ENCODE data around the gene TSPAN14.

TSPAN14 gene

DNA sequence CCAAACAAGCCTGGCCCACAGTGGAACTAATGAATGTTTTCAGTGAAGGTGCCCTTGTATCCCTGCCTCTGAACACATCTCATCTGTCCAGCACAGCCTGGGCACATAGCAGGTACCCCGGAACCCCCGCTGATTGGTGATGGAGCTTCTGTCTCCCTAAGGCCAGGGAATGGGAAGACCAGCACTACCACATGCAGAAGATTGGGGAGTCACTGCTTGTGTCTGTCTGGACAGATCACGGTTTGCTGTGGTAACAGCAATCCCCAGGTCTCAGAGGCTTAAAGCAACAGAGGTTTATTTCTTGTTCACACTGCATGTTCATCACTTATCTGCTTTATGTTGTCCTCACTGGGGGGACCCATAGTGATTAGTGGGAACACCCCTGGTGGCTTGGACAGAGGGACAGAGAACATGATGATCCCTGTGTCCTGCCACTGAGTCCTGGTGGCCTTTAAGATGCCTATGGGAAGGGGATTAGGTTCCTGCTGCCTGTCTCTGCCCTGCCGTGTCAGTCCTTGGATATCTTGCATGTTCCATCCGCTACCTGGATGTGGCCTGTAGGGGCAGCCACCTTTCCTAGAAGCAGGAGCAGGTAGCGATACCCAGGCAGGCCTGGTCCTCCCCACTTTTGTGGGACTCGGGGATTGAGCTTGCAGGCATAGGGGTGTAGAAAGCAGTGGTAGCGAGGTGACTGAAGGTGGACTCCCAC is 3.6 kb downstream of the TSPAN14 start:
- no peak for DNase-seq

DNA sequence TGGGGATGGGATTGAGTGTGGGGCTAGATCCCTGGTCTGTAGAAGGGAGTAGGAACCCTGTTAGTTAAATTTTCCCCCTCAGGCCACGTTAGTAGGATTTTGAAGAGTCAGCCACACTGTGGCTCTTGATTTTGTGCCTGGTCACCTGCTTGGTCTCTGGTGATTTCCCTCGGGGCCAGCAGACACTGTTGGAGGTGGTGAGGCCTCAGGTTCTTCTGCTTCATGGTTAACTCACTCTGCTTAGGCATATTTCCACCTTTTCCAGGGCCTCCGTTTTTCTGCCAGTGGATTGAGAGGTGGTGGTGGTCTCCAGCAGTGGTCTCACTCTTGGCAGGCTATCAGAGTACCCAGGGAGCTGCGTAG is 4.1 kb downstream of the TSPAN14 start:
- no peak for DNase-seq

DNA sequence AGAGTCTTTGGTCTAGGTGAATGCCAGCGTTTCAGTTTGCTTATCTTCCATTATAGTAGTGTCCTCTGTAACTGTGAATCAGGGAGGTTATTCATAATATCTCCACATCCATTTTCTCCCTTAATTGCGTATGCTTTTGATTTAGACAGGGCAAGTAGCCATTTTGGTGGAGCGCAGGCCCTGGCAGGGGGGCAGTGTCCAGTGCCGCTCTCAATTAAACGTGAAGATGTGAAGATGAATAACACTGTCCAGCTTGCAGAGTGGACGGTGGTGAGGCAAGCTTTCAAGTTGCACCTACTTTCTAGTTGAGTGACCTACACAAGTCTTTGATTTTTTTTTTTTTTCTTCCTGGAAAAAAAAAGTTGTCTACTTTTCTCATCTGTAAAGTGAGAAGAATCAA is 4.5 kb downstream of the TSPAN14 start:
- DNase-seq = no peak

DNA sequence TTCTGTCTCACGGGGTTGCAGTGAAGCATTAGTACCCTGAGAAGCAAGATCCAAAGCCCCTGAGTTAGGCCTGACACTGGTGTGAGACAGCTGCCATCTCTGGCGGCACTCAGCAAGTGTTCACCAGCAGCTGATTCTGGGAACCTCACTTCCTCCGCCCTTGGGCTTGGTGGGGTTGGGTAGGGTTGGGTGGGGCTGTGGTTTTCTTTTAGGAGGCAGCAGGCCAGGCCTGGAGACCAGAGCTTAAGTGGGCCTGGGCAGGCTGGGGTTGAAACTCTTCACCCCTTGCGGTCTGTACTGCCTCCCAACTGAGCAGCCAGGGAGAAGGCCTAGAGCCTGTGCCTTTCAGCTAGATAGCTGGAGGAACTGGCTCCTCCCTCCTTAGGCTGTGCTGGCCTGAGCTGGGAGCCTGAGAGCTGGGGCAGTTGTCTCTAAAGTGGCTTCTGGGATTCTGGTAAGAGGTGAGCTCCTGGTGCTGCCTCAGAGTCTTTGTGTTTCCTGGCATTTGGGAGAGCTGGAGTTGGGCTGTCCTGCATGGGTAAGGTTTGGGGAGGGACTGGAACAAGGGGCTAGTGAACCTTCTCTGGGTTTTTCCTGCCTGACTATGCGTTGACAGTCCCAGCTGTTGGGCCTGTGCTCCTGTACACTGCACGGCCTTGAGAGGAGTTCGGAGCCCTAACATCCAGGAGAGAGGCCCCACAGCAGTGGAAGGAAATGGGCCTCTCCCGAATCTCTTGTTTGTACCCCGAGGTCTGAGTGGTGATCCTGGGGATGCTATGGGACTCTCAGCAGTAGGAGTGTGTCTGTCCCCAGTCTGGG is 5.1 kb downstream of the TSPAN14 start:
- peak in 1 of 2 experiments; percentile 37 for DNase-seq

DNA sequence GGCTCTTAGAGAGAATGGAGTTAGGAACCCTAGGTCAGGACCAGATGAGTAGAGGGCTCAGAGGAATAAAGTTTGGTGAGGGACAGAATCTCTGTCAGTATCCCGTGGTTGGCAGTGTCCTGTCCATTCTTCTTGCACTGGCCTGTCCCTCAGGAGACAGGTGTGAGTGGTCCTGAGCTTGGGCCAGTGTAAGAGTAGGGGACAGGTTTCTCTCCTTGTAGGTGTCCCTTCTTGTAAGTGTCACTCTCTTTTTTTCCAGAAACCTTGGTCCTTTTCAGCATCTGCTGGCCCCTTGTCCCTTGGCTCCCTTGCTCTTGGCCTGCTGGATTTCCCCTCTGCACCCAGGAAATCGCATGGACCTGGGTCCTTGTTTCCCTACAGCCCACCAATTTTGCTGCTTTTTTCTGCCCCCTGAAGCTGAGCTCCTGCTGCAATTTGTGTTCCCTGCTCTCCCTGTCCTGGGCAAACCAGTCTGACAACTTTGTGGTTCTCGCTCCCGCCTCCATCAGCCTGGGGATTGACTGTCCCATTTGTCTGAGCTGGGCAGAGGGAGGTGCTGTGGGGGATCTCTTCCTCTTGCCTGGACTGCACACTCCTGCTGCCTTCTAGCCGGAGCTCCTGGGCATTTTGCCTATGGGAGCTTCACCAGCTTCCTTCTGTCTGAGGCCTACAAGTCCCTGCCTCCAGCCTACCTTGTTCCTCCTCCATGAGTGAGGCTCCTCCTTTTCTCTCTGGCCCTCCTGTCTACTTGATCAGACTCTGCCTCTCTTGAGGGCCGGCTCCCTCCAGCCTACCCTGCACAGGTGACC is 6.5 kb downstream of the TSPAN14 start:
- no peak for DNase-seq

GRCh38 chr10:80461208-80462183 is 7.4 kb downstream of the TSPAN14 start:
- DNase-seq = no peak

DNA sequence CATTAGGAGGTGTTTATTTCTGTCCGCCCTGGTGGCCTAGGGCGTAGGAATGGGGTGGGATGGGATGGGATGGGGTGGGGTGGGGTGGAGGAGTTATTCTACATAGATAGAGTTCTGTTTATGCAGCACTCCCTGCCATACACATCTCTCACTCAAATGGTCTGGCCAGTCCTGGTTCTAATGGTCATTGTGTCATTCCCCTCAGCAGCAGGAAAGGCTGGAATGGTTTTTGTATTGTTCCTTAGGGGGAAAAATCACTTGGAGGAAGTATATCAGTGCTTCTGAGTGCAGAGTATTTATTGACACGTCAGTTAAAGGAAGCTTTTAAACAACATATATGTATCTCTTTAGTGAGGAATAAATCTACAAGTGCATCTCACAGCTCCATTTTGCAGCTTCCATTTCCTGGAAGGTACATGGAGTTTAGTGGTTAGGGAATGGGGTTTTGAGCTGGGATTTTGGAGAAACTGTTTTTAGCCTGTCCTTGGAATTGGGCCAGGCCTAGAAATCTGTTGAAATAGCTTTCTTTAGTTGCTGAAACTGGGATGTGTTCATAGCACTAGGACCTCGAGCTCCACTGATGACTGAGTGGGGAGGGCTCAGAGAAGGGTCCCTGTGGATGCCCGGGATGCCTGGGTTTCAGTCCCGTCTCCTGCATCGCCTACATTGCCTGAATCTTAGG is 8.3 kb downstream of the TSPAN14 start:
- DNase-seq = no peak

GRCh38 chr10:80462981-80463741 is 9.1 kb downstream of the TSPAN14 start:
- no peak for DNase-seq

DNA sequence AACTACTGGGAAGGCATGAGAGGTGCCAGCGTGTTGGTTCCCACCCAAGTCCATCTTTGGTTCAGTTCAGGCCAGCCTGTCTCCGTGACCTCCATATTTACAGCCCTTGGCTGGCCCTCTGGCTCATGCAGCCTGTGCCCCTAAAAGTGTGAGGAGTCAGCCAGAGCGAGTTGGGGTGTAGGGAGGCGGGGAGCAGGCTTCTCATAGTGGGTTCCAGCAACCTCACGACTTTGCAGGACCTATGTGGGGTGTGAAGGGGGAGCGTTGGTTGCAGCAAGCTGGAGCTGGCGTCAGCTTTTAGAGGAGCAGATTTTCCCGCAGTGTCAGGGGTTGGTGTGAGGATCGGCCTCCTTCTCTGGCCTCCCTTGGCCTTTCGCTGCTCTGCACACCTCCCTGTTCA is 9.8 kb downstream of the TSPAN14 start:
- no peak for DNase-seq

- DNase-seq = no peak
Observed at GRCh38 chr10:80464557-80465450, 10.7 kb downstream of the TSPAN14 start.

- no peak for DNase-seq
Observed at GRCh38 chr10:80465451-80465835, 11.3 kb downstream of the TSPAN14 start.

DNA sequence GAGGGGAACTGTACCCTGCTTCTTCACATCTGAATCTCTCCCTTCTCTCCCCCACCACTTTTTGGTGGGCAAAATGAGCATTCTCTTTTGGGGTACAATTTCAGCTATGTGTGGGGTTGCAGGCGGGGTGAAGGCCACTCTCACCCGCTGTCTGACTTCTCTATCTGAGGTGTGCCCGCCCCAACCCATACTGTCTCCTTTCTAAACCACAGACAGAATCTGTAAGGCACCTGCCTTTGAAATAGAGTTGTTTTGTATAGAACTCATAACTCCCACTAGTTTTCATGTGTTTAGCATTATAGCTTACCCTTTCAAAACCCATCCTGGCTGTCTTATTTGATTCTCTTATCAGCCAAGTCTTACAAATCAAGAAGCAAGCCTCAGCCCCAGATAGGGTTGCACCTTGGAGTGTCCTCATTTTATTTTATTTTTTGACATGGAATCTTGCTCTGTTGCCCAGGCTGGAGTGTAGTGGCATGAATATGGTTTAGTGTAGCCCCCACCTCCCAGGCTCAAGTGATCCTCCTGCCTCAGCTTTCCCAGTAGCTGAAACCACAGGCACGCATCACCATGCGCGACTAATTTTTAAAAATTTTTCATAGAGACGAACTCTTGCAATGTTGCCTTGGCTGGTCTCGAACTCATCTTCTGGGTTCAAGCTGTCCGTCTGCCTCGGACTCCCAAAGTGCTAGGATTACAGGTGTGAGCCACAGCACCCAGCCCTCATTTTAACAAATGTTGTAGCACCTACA is 11.9 kb downstream of the TSPAN14 start:
- no peak for DNase-seq

- no peak for DNase-seq
Observed at GRCh38 chr10:80466724-80467326, 12.7 kb downstream of the TSPAN14 start.

GRCh38 chr10:80468002-80468401 is 13.9 kb downstream of the TSPAN14 start:
- no peak for DNase-seq

DNA sequence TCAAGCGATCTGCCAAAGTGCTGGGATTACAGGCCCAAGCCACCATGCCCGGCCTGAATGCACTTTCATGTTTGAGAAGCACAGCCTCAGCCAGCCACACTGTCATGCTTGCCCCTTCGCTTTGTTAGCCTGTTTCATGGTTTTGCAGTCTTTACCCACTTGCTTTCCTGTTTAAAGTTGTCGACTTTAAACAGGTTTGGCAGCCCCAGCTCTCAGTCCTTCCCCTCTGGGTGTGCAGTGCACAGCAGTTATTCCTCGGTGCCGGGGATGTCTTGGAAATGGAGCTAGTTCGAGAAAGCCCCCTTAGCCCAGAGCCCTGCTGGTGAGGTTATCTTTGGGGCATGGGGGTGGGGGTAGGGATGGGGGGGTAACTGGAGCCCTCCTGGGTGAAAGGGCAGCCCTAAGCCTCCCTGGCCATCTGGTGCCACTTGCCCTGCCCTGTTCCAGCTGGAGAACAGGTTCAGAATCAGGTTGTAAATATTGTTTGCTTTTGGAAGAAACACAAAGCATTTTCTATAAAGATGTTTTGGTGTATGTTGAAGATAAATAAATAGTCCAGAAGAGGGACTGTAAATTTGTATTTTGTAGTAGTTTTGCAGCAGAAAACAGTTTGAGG is 14.8 kb downstream of the TSPAN14 start:
- DNase-seq = no peak

- no peak for DNase-seq
Observed at GRCh38 chr10:80470266-80470665, 16.2 kb downstream of the TSPAN14 start.

GRCh38 chr10:80471001-80471400 is 16.9 kb downstream of the TSPAN14 start:
- no peak for DNase-seq

DNA sequence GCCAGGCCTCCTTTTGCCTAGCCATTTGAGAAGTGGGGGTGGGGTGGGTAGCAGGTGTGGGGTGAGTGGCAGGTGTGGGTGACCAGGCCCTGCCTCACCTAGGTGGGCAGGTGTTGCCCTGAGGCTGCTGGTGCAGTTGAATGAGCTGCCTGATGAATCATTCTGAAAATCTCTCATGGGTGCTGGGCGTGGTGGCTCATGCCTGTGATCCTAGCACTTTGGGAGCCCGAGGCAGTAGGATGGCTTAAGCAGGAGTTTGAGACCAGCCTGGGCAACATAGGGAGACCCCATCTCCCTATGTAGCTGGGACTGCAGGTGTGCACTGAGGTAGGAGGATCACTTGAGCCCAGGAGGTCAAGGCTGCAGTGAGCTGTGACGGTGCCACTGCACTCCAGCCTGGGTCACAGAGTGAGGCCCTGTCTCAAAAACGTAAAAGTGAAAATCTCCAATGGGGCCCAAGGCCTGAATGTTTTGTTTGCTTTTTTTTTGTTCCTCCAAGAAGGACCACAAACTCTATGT is 17.7 kb downstream of the TSPAN14 start:
- no peak for DNase-seq

All from NCI-H187 (cell line).